SK-N-SH treated with all-trans-retinoic acid at 6 μM for 48 hours (cell line): ENCODE data around the gene KRTAP15-1.

ENCODE experiments used
- ATAC-seq: fragments of 200-7000 bp; cut with Tn5 transposase; 3 replicates; pipeline ENCODE4 v1.9.1; 2020; ENCODE audit warnings: mild to moderate bottlenecking, moderate library complexity
- CREB5 ChIP-seq: fragments of 250-450 bp; sonication (Bioruptor Pico); IDR thresholded peaks from 2 replicates; pipeline ENCODE4 v1.5.1; 2020; ENCODE audit warnings: low read depth, mild to moderate bottlenecking, moderate library complexity
- CSDC2 ChIP-seq: fragments of 250-450 bp; sonication (Bioruptor Pico); IDR thresholded peaks from 2 replicates; pipeline ENCODE4 v1.5.0; 2020; ENCODE audit warnings: mild to moderate bottlenecking, moderate library complexity
- CSRNP3 ChIP-seq: fragments of 250-450 bp; sonication (Bioruptor Pico); IDR thresholded peaks from 2 replicates; pipeline ENCODE4 v1.5.1; 2021; ENCODE audit warnings: mild to moderate bottlenecking, moderate library complexity
- ESRRG ChIP-seq: fragments of 250-450 bp; sonication (Bioruptor Pico); IDR thresholded peaks from 2 replicates; pipeline ENCODE4 v1.6.1; 2021; ENCODE audit warnings: mild to moderate bottlenecking
- GLIS3 ChIP-seq: fragments of 250-450 bp; sonication (Bioruptor Pico); IDR thresholded peaks from 2 replicates; pipeline ENCODE4 v1.5.0; 2020; ENCODE audit warnings: mild to moderate bottlenecking, moderate library complexity
- ISL1 ChIP-seq: fragments of 250-450 bp; sonication (Bioruptor Pico); IDR thresholded peaks from 2 replicates; pipeline ENCODE4 v2.1.2; 2022; ENCODE audit warnings: mild to moderate bottlenecking, moderate library complexity
- OSR1 ChIP-seq: fragments of 250-450 bp; sonication (Bioruptor Pico); IDR thresholded peaks from 2 replicates; pipeline ENCODE4 v1.8.0; 2022; ENCODE audit warnings: moderate library complexity, mild to moderate bottlenecking, inconsistent platforms
- POU6F1 ChIP-seq: fragments of 250-450 bp; sonication (Bioruptor Pico); IDR thresholded peaks from 2 replicates; pipeline ENCODE4 v1.8.0; 2021; ENCODE audit warnings: low read depth, mild to moderate bottlenecking, moderate library complexity, borderline replicate concordance
- PPARA ChIP-seq: fragments of 250-450 bp; sonication (Bioruptor Pico); IDR thresholded peaks from 2 replicates; pipeline ENCODE4 v1.5.0; 2020; ENCODE audit warnings: mild to moderate bottlenecking, borderline replicate concordance
- RARB ChIP-seq: fragments of 250-450 bp; sonication (Bioruptor Pico); IDR thresholded peaks from 2 replicates; pipeline ENCODE4 v1.8.0; 2021; ENCODE audit warnings: mild to moderate bottlenecking, moderate library complexity
- SNAI2 ChIP-seq: fragments of 250-450 bp; sonication (Bioruptor Pico); IDR thresholded peaks from 2 replicates; pipeline ENCODE4 v1.5.0; 2020; ENCODE audit warnings: mild to moderate bottlenecking, moderate library complexity
- TCF4 ChIP-seq: fragments of 250-450 bp; sonication (Bioruptor Pico); IDR thresholded peaks from 2 replicates; pipeline ENCODE4 v1.8.0; 2021; ENCODE audit warnings: mild to moderate bottlenecking, moderate library complexity, borderline replicate concordance
- TOX ChIP-seq: fragments of 250-450 bp; sonication (Bioruptor Pico); IDR thresholded peaks from 2 replicates; pipeline ENCODE4 v1.8.0; 2021; ENCODE audit warnings: mild to moderate bottlenecking, moderate library complexity, borderline replicate concordance
- ZC3H10 ChIP-seq: fragments of 250-450 bp; sonication (Bioruptor Pico); IDR thresholded peaks from 2 replicates; pipeline ENCODE4 v1.5.1; 2021; ENCODE audit warnings: mild to moderate bottlenecking, moderate library complexity
- ZFP3 ChIP-seq: fragments of 250-450 bp; sonication (Bioruptor Pico); IDR thresholded peaks from 2 replicates; pipeline ENCODE4 v1.5.0; 2020; ENCODE audit warnings: mild to moderate bottlenecking, moderate library complexity
- ZFP30 ChIP-seq: fragments of 450-650 bp; formaldehyde crosslinking; IDR thresholded peaks from 2 replicates; pipeline ENCODE4 v1.5.0; 2022; ENCODE audit warnings: mild to moderate bottlenecking, moderate library complexity
- ZNF565 ChIP-seq: fragments of 450-650 bp; formaldehyde crosslinking; conservative IDR thresholded peaks from 2 replicates; pipeline ENCODE4 v1.5.0; 2020; ENCODE audit warnings: low read depth, mild to moderate bottlenecking, moderate library complexity
- ZNF70 ChIP-seq: fragments of 450-650 bp; formaldehyde crosslinking; IDR thresholded peaks from 2 replicates; pipeline ENCODE4 v1.5.0; 2020; ENCODE audit warnings: mild to moderate bottlenecking, moderate library complexity
- ZNF8 ChIP-seq: fragments of 450-650 bp; formaldehyde crosslinking; IDR thresholded peaks from 2 replicates; pipeline ENCODE4 v1.5.0; 2020; ENCODE audit warnings: mild to moderate bottlenecking, moderate library complexity
- TF ChIP-seq, protein P1 (sequence below): fragments of 250-450 bp; sonication (Bioruptor Pico); IDR thresholded peaks from 2 replicates; pipeline ENCODE4 v1.5.0; 2020; ENCODE audit warnings: mild to moderate bottlenecking, moderate library complexity
- TF ChIP-seq, protein P2 (sequence below): fragments of 250-450 bp; sonication (Bioruptor Pico); IDR thresholded peaks from 2 replicates; pipeline ENCODE4 v1.8.0; 2020; ENCODE audit warnings: mild to moderate bottlenecking, moderate library complexity, borderline replicate concordance

Gene KRTAP15-1, protein sequence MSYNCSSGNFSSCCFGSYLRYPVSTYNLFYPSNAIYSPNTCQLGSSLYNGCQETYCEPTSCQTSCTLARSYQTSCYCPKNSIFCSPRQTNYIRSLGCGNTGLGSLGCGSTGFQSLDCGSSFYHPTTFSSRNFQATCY

DNA sequence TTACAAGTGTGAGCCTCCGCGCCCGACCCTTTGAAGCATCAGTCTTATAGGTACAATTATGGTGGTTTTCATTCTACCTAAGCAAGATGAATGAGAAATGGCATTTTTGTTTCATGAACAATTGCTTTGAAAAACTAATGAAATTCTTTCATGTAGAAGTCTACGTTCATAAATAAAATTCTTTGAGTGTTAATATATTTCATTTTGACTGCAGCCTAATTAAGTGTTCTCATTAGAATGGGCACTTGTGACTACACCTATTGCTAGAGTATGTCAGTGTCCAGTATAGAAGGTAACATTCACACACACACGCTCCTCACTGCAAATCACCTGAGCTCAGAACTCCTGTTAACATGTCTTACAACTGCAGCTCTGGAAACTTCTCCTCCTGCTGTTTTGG, at the start of gene KRTAP15-1:
Gene KRTAP15-1 (plus strand): TSS at position 301 of the 400 bp plus-strand sequence. CDS start 53 bp downstream, at position 354.
- ATAC-seq, result no peak
- no peak for TF ChIP-seq PPARA (CRISPR knock-in tag)
- TF ChIP-seq ESRRG (CRISPR knock-in tag), result no peak
- no peak for TF ChIP-seq ISL1 (CRISPR knock-in tag)
- no peak for TF ChIP-seq CREB5 (CRISPR knock-in tag)
- TF ChIP-seq, protein P1, sequence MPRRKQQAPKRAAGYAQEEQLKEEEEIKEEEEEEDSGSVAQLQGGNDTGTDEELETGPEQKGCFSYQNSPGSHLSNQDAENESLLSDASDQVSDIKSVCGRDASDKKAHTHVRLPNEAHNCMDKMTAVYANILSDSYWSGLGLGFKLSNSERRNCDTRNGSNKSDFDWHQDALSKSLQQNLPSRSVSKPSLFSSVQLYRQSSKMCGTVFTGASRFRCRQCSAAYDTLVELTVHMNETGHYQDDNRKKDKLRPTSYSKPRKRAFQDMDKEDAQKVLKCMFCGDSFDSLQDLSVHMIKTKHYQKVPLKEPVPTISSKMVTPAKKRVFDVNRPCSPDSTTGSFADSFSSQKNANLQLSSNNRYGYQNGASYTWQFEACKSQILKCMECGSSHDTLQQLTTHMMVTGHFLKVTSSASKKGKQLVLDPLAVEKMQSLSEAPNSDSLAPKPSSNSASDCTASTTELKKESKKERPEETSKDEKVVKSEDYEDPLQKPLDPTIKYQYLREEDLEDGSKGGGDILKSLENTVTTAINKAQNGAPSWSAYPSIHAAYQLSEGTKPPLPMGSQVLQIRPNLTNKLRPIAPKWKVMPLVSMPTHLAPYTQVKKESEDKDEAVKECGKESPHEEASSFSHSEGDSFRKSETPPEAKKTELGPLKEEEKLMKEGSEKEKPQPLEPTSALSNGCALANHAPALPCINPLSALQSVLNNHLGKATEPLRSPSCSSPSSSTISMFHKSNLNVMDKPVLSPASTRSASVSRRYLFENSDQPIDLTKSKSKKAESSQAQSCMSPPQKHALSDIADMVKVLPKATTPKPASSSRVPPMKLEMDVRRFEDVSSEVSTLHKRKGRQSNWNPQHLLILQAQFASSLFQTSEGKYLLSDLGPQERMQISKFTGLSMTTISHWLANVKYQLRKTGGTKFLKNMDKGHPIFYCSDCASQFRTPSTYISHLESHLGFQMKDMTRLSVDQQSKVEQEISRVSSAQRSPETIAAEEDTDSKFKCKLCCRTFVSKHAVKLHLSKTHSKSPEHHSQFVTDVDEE (CRISPR knock-in tag), result no peak
- TF ChIP-seq CSDC2 (CRISPR knock-in tag), result no peak
- TF ChIP-seq CSRNP3 (CRISPR knock-in tag), result no peak
- TF ChIP-seq, protein P2, sequence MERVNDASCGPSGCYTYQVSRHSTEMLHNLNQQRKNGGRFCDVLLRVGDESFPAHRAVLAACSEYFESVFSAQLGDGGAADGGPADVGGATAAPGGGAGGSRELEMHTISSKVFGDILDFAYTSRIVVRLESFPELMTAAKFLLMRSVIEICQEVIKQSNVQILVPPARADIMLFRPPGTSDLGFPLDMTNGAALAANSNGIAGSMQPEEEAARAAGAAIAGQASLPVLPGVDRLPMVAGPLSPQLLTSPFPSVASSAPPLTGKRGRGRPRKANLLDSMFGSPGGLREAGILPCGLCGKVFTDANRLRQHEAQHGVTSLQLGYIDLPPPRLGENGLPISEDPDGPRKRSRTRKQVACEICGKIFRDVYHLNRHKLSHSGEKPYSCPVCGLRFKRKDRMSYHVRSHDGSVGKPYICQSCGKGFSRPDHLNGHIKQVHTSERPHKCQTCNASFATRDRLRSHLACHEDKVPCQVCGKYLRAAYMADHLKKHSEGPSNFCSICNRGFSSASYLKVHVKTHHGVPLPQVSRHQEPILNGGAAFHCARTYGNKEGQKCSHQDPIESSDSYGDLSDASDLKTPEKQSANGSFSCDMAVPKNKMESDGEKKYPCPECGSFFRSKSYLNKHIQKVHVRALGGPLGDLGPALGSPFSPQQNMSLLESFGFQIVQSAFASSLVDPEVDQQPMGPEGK (CRISPR knock-in tag), result no peak
- no peak for TF ChIP-seq ZNF70 (CRISPR knock-in tag)
- TF ChIP-seq POU6F1, result no peak
- no peak for TF ChIP-seq RARB (CRISPR knock-in tag)
- TF ChIP-seq SNAI2 (CRISPR knock-in tag), result no peak
- TF ChIP-seq ZNF565, result no peak
- TF ChIP-seq ZNF8, result no peak
- no peak for TF ChIP-seq TOX (CRISPR knock-in tag)
- TF ChIP-seq TCF4 (CRISPR knock-in tag), result no peak
- no peak for TF ChIP-seq OSR1
- TF ChIP-seq GLIS3 (CRISPR knock-in tag), result no peak
- TF ChIP-seq ZFP30, result no peak

GRCh38 chr21:30391492-30392025, 48.5 kb upstream of the KRTAP15-1 start:
- TF ChIP-seq ZNF70 (CRISPR knock-in tag), result no peak
- no peak for TF ChIP-seq RARB (CRISPR knock-in tag)
- TF ChIP-seq TOX (CRISPR knock-in tag), result no peak
- TF ChIP-seq ZC3H10 (CRISPR knock-in tag), result no peak
- no peak for TF ChIP-seq ZFP3 (CRISPR knock-in tag)
- no peak for ATAC-seq

GRCh38 chr21:30395731-30396130, 44.3 kb upstream of the KRTAP15-1 start, which contains the start of gene KRTAP13-1:
TSS of gene KRTAP13-1 (plus strand) at chr21:30396031. CDS start at chr21:30396087, 56 bp downstream.
- no peak for TF ChIP-seq ZC3H10 (CRISPR knock-in tag)
- TF ChIP-seq ZFP3 (CRISPR knock-in tag), result no peak
- no peak for TF ChIP-seq CSRNP3 (CRISPR knock-in tag)
- TF ChIP-seq, protein P2 (CRISPR knock-in tag), result no peak
- no peak for TF ChIP-seq ESRRG (CRISPR knock-in tag)
- TF ChIP-seq ISL1 (CRISPR knock-in tag), result no peak
- TF ChIP-seq ZFP30, result no peak
- TF ChIP-seq CSDC2 (CRISPR knock-in tag), result no peak
- no peak for ATAC-seq
